Natural killer cell treated with Interleukin-12 subunit alpha and Interleukin-12 subunit beta and Interleukin-15 and Interleukin-18, amount 100 ng/mL, for 72 hours (primary cell): Measurements from ENCODE around the gene CYB561. TPM values are rescaled to one million over a fixed set of nuclear protein-coding genes. Genes with fewer than 3 reads are reported as not detected.
"Not testable (repeated sequence)": the region's sequence is repeated elsewhere in the genome, so short reads cannot be mapped to it uniquely, and the experiment has no call there.

ENCODE experiments used
- ATAC-seq, 2 donors: fragments of 150-1000 bp; cut with Tn5 transposase in 1 of 2; sonication (Bioruptor Pico), chemical (Tn5 transposase) in 1 of 2; 2 replicates each; pipeline ENCODE4 v1.10.0; 2021
- DNase-seq: peaks from one replicate; pipeline ENCODE4 v3.0.0; 2022; ENCODE audit warnings: low spot score
- H3K27ac Mint-ChIP-seq, 2 donors: 1 replicate in 1 of 2; 2 replicates in 1 of 2; pipeline ENCODE4 v1.8.0; 2022; ENCODE audit warnings: mixed read lengths in 2 of 2, mild to moderate bottlenecking in 1 of 2, moderate library complexity in 1 of 2
- H3K27me3 Mint-ChIP-seq, 2 donors: 1 replicate in 1 of 2; 2 replicates in 1 of 2; pipeline ENCODE4 v1.8.0; 2022; ENCODE audit warnings: mixed read lengths in 2 of 2
- H3K36me3 Mint-ChIP-seq: one replicate; pipeline ENCODE4 v1.8.0; 2022; ENCODE audit warnings: mixed read lengths
- H3K4me1 Mint-ChIP-seq, 2 donors: 1 replicate in 1 of 2; 2 replicates in 1 of 2; pipeline ENCODE4 v1.8.0; 2022; ENCODE audit warnings: low read depth in 2 of 2, mixed read lengths in 2 of 2, mild to moderate bottlenecking in 1 of 2
- H3K4me3 Mint-ChIP-seq: one replicate; pipeline ENCODE4 v1.8.0; 2022; ENCODE audit warnings: mixed read lengths
- H3K9me3 Mint-ChIP-seq: 2 replicates; pipeline ENCODE4 v1.8.0; 2022; ENCODE audit warnings: mixed read lengths
- total RNA-seq, 2 donors: library from RNA; stranded (reverse); gene quantifications; one replicate each; pipeline ENCODE4 v1.2.3, GENCODE V29; 2022

CYB561 gene
- total RNA-seq, 2 donors from 2014 or later = 3.2 to 7.9 TPM

DNA sequence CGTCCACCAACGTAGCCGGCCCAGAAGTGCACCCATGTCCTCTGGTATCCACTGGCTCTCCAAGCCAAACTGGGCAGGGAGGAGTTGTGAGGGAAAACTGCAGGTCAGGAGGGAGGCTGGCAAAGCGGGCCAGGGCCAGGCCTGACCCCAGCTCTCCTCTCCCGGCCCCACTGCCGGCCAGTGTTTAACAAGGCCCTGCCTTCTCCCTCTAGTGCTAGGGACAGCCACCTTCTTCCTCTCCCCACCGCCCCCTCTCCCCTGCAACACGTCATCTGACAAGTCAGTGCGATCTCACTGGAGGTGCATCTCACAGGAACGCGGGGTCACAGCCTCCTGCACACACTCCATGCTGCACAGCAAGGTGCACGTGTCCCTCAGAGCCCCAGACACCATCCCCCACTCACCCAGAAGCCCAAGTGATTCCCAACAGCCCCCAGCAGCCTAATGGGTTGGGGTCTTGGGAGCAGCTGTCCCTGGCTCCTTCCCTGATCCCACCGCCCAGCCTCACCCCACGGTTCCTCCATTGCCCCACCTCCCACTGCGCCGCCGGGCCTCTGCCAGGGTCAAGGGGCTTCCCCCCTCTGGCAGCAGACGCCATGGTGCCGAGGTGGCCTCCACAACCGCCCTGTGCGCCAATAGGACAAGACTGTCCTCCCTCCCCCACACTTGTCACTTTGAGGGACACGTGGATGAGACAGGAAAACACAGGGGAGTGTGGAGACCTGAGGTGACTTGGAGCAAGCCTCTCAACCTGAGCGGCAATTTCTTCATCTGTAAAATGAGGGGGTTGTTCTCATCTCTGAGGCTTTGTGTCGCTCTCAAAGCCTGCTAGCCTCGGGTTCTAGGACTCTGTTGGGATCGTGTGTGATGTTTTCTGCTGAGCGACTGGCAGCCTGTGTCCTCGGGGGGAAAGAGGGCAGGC, 29.6 kb upstream of the CYB561 start:
- no peak overlapping the region for H3K27ac Mint-ChIP-seq
- DNase-seq (no peak), ATAC-seq (no peak)
- no peaks in the 10 kb centered on the region for H3K36me3 Mint-ChIP-seq
- peaks cover 13 to 17% of the 10 kb centered on the region in 2 donors for H3K27me3 Mint-ChIP-seq
- H3K4me1 Mint-ChIP-seq = peaks cover 0 to 7% of the 10 kb centered on the region in 2 donors
- H3K4me3 Mint-ChIP-seq = no peak overlapping the region
- H3K9me3 Mint-ChIP-seq = no peaks in the 10 kb centered on the region

- Mint-ChIP-seq H3K36me3 (no peaks in the 10 kb centered on the region), H3K4me1 (peaks cover 0 to 7% of the 10 kb centered on the region in 2 donors), H3K27me3 (peaks cover 17 to 18% of the 10 kb centered on the region in 2 donors), H3K27ac (no peak overlapping the region), H3K4me3 (no peak overlapping the region), H3K9me3 (no peaks in the 10 kb centered on the region)
- no peak for DNase-seq
- ATAC-seq = no peak
Measured at GRCh38 chr17:63474586-63475460, 28.7 kb upstream of the CYB561 start.

GRCh38 chr17:63474174-63474573, 28.1 kb upstream of the CYB561 start:
- Mint-ChIP-seq H3K4me1 (peaks cover 0 to 7% of the 10 kb centered on the region in 2 donors), H3K27me3 (peaks cover 15 to 18% of the 10 kb centered on the region in 2 donors), H3K27ac (no peak overlapping the region), H3K4me3 (no peak overlapping the region), H3K9me3 (no peaks in the 10 kb centered on the region), H3K36me3 (no peaks in the 10 kb centered on the region)
- ATAC-seq = no peak
- no peak for DNase-seq

GRCh38 chr17:63468099-63468498, 22.0 kb upstream of the CYB561 start:
- H3K27ac Mint-ChIP-seq, H3K9me3 Mint-ChIP-seq, ATAC-seq, DNase-seq, H3K4me3 Mint-ChIP-seq, H3K4me1 Mint-ChIP-seq, H3K36me3 Mint-ChIP-seq: not testable (repeated sequence)
- peaks cover 7 to 13% of the 10 kb centered on the region in 2 donors for H3K27me3 Mint-ChIP-seq

DNA sequence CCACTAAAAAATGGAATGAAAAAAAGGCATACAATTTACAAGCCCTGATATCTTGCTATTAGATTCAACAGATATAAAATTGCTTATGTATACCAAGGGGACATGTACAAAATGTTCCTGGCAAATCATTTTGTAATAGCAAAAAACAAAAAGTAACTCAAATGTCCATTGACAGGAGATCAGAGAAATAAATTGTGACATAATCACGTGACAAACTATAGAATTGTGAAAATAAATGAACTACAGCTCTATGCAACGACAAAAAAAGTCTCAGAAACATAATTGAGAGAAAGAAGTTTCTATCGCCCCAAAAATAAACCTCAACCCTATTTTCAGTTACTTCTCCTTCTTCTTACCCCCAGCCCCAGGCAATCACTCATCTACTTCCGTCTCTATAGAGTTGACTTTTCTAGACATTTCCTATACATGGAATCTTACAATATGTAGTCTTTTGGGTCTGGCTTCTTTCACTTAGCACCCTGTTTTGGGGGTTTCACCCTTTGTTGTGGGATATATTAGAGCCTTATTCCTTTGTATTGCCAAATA, 18.7 kb upstream of the CYB561 start:
- Mint-ChIP-seq H3K4me1 (peaks cover 3 to 5% of the 10 kb centered on the region in 2 donors), H3K27ac (no peak overlapping the region), H3K36me3 (no peaks in the 10 kb centered on the region), H3K4me3 (no peak overlapping the region), H3K9me3 (no peaks in the 10 kb centered on the region), H3K27me3 (peaks cover 7 to 12% of the 10 kb centered on the region in 2 donors)
- DNase-seq (no peak), ATAC-seq (no peak)

DNA sequence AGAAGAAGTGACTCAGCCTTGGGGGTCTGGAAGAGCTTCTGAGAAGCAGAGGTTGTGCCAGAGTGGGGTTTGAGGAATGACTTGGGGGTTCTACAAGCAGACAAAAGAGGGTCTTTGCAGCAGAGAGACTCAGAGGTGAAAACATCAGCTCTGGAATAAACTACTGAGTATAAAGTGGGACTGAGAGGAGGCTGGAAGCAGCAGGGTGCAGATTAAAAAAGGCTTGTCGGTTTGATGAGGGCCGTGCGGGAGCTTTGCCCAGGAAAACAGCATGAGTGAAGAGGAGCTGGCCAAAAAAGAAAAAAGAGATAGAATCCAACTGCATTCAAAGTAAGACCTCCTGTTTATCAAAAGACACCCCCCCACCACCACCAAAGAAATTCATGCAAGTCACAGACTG, 17.7 kb upstream of the CYB561 start:
- ATAC-seq (no peak), DNase-seq (no peak)
- Mint-ChIP-seq H3K4me3 (no peak overlapping the region), H3K36me3 (no peaks in the 10 kb centered on the region), H3K27me3 (peaks cover 7 to 12% of the 10 kb centered on the region in 2 donors), H3K9me3 (no peaks in the 10 kb centered on the region), H3K27ac (peak overlapping the region in 1 of 2 donors; percentile 7), H3K4me1 (peaks cover 3 to 5% of the 10 kb centered on the region in 2 donors)

- Mint-ChIP-seq H3K4me1 (peaks cover 3 to 5% of the 10 kb centered on the region in 2 donors), H3K36me3 (no peaks in the 10 kb centered on the region), H3K4me3 (no peak overlapping the region), H3K27me3 (peaks cover 7 to 10% of the 10 kb centered on the region in 2 donors), H3K9me3 (no peaks in the 10 kb centered on the region), H3K27ac (no peak overlapping the region)
- DNase-seq (no peak), ATAC-seq (no peak)
Measured at GRCh38 chr17:63460018-63460417, 13.9 kb upstream of the CYB561 start.

DNA sequence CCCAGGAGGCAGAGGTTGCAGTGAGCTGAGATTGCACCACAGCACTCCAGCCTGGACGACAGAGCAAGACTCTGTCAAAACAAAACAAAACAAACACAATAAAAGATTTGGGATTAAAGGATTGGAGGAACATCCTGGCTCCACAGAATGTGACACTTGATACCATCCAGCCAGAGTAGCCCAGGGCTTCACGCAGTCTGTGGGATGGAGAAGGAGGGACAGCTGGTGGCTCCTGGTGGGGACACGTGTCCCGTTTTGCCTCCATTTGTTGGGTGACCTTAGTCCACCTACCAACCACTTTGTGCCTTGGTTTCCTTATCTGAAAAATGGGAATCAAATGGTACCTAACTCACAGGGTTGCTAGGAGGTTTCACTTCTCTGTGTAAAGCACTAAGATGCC, 12.4 kb upstream of the CYB561 start:
- no peak for DNase-seq
- Mint-ChIP-seq H3K9me3 (no peaks in the 10 kb centered on the region), H3K36me3 (no peaks in the 10 kb centered on the region), H3K4me3 (no peak overlapping the region), H3K4me1 (peaks cover 3 to 5% of the 10 kb centered on the region in 2 donors), H3K27ac (no peak overlapping the region), H3K27me3 (peaks cover under 1 to 3% of the 10 kb centered on the region in 2 donors)
- no peak for ATAC-seq

DNA sequence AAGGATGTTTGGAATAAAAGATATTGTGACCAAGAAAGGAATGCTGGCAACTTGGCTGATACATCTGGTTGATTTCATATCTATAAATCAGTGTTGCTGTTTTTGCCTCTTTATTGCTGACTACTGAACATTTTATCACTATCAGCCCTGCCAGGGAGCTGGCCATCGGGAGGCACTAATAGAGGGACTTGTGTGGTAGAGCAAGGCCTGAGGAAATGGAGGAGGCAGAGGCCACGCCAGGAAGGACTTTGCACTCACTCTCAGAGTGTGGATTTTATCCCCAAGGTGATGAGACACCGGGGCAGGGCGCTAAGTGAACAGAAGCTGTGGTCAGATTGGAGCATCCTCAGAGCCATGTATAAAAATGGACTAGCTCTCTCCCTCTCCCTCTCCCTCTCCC, 9.3 kb upstream of the CYB561 start:
- DNase-seq (no peak), ATAC-seq (no peak)
- H3K9me3 Mint-ChIP-seq = no peaks in the 10 kb centered on the region
- H3K4me3 Mint-ChIP-seq = no peak overlapping the region
- H3K27me3 Mint-ChIP-seq = peaks cover 0 to 3% of the 10 kb centered on the region in 2 donors
- no peaks in the 10 kb centered on the region for H3K36me3 Mint-ChIP-seq
- H3K27ac Mint-ChIP-seq = no peak overlapping the region
- peaks cover under 1 to 2% of the 10 kb centered on the region in 2 donors for H3K4me1 Mint-ChIP-seq

DNA sequence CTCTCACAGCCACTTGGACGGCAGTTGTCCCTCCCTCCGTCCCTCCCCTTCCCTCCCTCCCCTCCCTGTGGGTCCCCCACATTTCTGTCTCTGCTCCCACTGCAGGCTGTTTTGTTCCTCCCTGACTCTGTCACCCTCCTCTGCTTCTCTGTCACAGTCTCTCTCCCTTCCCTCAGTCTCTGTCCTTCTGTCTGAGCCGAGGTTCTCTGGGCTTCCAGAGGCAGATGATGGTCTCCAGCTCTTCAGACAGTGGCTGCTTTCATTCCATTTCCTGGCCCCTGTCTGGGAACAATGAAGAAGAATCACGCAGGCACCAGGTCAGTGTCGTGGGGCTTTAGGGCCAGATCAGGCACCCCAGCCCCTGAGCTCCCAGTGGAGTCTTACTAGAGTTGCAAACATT, 8.8 kb upstream of the CYB561 start:
- DNase-seq = no peak
- Mint-ChIP-seq H3K9me3 (no peaks in the 10 kb centered on the region), H3K4me1 (peaks cover 0 to 3% of the 10 kb centered on the region in 2 donors), H3K36me3 (no peaks in the 10 kb centered on the region), H3K4me3 (no peak overlapping the region), H3K27ac (no peak overlapping the region), H3K27me3 (peaks cover 0 to 4% of the 10 kb centered on the region in 2 donors)
- no peak for ATAC-seq

DNA sequence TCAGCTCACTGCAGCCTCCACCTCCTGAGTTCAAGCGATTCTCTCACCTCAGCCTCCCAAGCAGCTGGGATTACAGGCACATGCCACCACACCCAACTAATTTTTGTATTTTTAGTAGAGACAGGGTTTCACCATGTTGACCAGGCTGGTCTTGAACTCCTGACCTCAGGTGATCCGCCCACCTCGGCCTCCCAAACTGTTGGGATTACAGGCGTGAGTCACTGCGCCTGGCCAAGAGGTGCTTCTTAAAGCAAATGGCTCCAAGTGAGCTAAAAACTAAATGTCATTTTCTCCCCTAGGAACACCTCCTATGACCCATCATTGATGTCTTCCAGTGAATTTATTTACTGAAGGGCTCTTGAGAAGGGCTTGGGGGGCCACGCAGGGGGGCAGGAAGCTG, 8.3 kb upstream of the CYB561 start:
- H3K4me1 Mint-ChIP-seq, DNase-seq, H3K27me3 Mint-ChIP-seq, H3K36me3 Mint-ChIP-seq, ATAC-seq, H3K27ac Mint-ChIP-seq, H3K9me3 Mint-ChIP-seq, H3K4me3 Mint-ChIP-seq: not testable (repeated sequence)

GRCh38 chr17:63452962-63453551, 7.0 kb upstream of the CYB561 start:
- Mint-ChIP-seq H3K36me3 (no peaks in the 10 kb centered on the region), H3K27me3 (peaks cover 0 to 3% of the 10 kb centered on the region in 2 donors), H3K9me3 (no peaks in the 10 kb centered on the region), H3K27ac (no peak overlapping the region), H3K4me3 (no peak overlapping the region), H3K4me1 (peaks cover 0 to 6% of the 10 kb centered on the region in 2 donors)
- ATAC-seq = peak in 1 of 2 donors; percentile 22
- no peak for DNase-seq
